Loucy (cell line): ENCODE data around the gene IL1A.

Source experiments
- H2AFZ ChIP-seq: fragments of 200-600 bp; sonication (generic); 2 replicates; pipeline ENCODE4 v1.6.0; 2016; ENCODE audit warnings: antibody characterized with exemption, mild to moderate bottlenecking, low read length, moderate library complexity
- H3F3A ChIP-seq: fragments of 200-600 bp; 2 replicates; pipeline ENCODE4 v1.6.0; 2016; ENCODE audit warnings: antibody characterized with exemption, low read depth, mild to moderate bottlenecking
- H3K27me3 ChIP-seq: fragments of 200-600 bp; sonication (generic); 2 replicates; pipeline ENCODE4 v1.6.1; 2014; ENCODE audit warnings: low read length, mild to moderate bottlenecking; ENCODE audit not compliant: insufficient read depth, poor library complexity, severe bottlenecking
- H3K36me3 ChIP-seq: fragments of 200-600 bp; sonication (generic); 2 replicates; pipeline ENCODE4 v1.6.1; 2016; ENCODE audit warnings: low read length; ENCODE audit not compliant: insufficient read depth
- H3K4me1 ChIP-seq: fragments of 200-600 bp; sonication (generic); 2 replicates; pipeline ENCODE4 v1.5.1; 2014; ENCODE audit warnings: low read length, mild to moderate bottlenecking; ENCODE audit not compliant: insufficient read depth, poor library complexity, severe bottlenecking
- H3K4me2 ChIP-seq: fragments of 200-600 bp; sonication (generic); 2 replicates; pipeline ENCODE4 v1.6.0; 2014; ENCODE audit warnings: antibody characterized with exemption, low read length, low read depth, mild to moderate bottlenecking; ENCODE audit not compliant: poor library complexity, severe bottlenecking
- H3K4me3 ChIP-seq: fragments of 200-600 bp; sonication (generic); 2 replicates; pipeline ENCODE4 v1.5.1; 2014; ENCODE audit warnings: low read length, mild to moderate bottlenecking, mixed read lengths; ENCODE audit not compliant: poor library complexity, severe bottlenecking
- H3K79me2 ChIP-seq: fragments of 200-600 bp; sonication (generic); 2 replicates; pipeline ENCODE4 v1.6.1; 2014; ENCODE audit warnings: low read length; ENCODE audit not compliant: insufficient read depth
- H3K9ac ChIP-seq: fragments of 200-600 bp; sonication (generic); 2 replicates; pipeline ENCODE4 v1.6.0; 2014; ENCODE audit warnings: mild to moderate bottlenecking, low read depth, low read length, moderate library complexity; ENCODE audit not compliant: poor library complexity, severe bottlenecking
- H3K9me2 ChIP-seq: fragments of 200-600 bp; sonication (generic); replicated peaks from 2 replicates; pipeline ENCODE4 v1.6.1; 2016; ENCODE audit warnings: low read depth, low read length, mixed read lengths
- H3K9me3 ChIP-seq: fragments of 200-600 bp; sonication (generic); 2 replicates; pipeline ENCODE4 v1.6.1; 2014; ENCODE audit warnings: mild to moderate bottlenecking, antibody characterized with exemption, low read length, low read depth; ENCODE audit not compliant: insufficient read depth
- H4K20me1 ChIP-seq: fragments of 200-600 bp; sonication (generic); 2 replicates; pipeline ENCODE4 v1.6.0; 2014; ENCODE audit warnings: antibody characterized with exemption, low read length, mild to moderate bottlenecking; ENCODE audit not compliant: insufficient read depth, poor library complexity, severe bottlenecking
- EZH2phosphoT487 ChIP-seq: fragments of 200-600 bp; IDR thresholded peaks from 2 replicates; pipeline ENCODE4 v1.6.1; 2018; ENCODE audit warnings: antibody characterized with exemption, mild to moderate bottlenecking, moderate library complexity, borderline replicate concordance
- TF ChIP-seq, protein P1 (sequence below): fragments of 200-600 bp; sonication (generic); conservative IDR thresholded peaks from 2 replicates; pipeline ENCODE4 v1.5.1; 2014; ENCODE audit warnings: mild to moderate bottlenecking, antibody characterized with exemption, low read length

The IL1A gene

DNA sequence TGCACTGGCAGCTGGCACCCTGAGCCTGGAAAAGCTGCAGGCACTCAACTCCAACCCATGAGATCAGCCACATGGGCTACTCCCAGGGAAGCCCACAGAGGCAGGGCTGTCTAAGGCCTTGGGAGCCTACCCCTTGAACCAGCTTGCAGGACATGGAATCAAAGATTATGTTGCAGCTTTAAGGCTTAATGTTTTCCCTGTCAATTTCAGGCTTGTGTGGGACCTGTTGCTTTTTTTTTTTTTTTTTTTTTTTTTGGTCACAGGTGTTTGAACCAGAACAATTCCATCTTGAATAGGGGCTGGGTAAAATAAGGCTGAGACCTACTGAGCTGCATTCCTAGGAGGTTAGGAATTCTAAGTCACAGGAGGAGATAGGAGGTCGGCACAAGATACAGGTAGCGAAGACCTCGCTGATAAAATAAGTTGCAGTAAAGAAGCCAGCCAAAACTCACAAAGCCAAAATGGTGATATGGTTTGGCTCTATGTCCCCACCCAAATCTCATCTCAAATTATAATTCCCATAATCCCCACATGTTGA, 7.5 kb upstream of the IL1A start:
- no peaks in the 10 kb centered on the region for H3K36me3 ChIP-seq
- H3K9me3 ChIP-seq: no peaks in the 10 kb centered on the region
- no peak overlapping the region for H3K9ac ChIP-seq
- H3K79me2 ChIP-seq: no peaks in the 10 kb centered on the region
- H3K4me3 ChIP-seq: no peak overlapping the region
- no peaks in the 10 kb centered on the region for H3K27me3 ChIP-seq
- TF ChIP-seq, protein P1, sequence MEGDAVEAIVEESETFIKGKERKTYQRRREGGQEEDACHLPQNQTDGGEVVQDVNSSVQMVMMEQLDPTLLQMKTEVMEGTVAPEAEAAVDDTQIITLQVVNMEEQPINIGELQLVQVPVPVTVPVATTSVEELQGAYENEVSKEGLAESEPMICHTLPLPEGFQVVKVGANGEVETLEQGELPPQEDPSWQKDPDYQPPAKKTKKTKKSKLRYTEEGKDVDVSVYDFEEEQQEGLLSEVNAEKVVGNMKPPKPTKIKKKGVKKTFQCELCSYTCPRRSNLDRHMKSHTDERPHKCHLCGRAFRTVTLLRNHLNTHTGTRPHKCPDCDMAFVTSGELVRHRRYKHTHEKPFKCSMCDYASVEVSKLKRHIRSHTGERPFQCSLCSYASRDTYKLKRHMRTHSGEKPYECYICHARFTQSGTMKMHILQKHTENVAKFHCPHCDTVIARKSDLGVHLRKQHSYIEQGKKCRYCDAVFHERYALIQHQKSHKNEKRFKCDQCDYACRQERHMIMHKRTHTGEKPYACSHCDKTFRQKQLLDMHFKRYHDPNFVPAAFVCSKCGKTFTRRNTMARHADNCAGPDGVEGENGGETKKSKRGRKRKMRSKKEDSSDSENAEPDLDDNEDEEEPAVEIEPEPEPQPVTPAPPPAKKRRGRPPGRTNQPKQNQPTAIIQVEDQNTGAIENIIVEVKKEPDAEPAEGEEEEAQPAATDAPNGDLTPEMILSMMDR: no peak
- TF ChIP-seq EZH2phosphoT487: no peak
- H2AFZ ChIP-seq: no peak overlapping the region
- H3K9me2 ChIP-seq: no peaks in the 10 kb centered on the region
- no peak overlapping the region for H3K4me2 ChIP-seq
- H4K20me1 ChIP-seq: no peaks in the 10 kb centered on the region
- peaks cover 2% of the 10 kb centered on the region for H3K4me1 ChIP-seq
- no peaks in the 10 kb centered on the region for H3F3A ChIP-seq

DNA sequence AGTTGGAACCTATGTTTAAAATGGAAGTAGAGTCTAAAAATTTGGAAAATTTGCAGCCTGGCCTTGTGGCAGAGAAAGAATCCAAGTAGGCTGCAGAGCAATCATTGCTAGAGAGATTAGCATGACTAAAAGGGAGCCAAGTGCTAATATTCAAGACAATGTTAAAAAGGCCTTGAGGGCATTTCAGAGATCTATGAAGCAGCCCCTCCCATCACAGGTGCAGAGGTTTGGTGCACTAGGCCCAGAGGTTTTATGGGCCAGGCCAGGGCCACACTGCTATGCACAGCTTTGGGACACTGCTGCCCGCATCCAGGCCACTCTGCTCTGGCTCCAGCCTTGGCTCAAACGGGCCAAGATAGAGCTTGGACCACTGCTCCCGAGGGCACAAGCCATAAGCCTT, 6.7 kb upstream of the IL1A start:
- Histone ChIP-seq H2AFZ (no peak overlapping the region), H3K4me2 (no peak overlapping the region), H3K4me1 (peaks cover 2% of the 10 kb centered on the region), H3K4me3 (no peak overlapping the region), H4K20me1 (no peaks in the 10 kb centered on the region), H3K9me3 (no peaks in the 10 kb centered on the region), H3K9me2 (no peaks in the 10 kb centered on the region), H3K27me3 (no peaks in the 10 kb centered on the region), H3K9ac (no peak overlapping the region), H3K79me2 (no peaks in the 10 kb centered on the region), H3F3A (no peaks in the 10 kb centered on the region), H3K36me3 (no peaks in the 10 kb centered on the region)
- no peak for TF ChIP-seq EZH2phosphoT487
- TF ChIP-seq, protein P1: no peak

DNA sequence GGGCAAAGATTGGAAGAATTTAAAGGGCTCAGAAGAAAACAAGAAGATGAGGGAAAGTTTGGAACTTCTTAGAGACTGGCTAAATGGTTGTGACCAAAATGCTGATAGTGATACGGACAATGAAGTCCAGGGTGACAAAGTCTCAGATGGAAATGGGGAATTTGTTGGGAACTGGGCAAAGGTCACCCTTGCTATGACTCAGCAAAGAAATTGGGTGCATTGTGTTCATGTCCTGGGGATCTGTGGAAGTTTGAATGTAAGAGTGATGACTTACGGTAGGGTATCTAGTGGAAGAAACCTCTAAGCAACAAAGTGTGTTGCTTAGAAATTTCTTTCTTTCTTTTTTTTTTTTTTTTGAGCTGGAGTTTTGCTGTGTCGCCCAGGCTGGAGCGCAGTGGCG, 6.0 kb upstream of the IL1A start:
- no peaks in the 10 kb centered on the region for H3K9me2 ChIP-seq
- no peaks in the 10 kb centered on the region for H3F3A ChIP-seq
- H3K4me1 ChIP-seq: peaks cover 2% of the 10 kb centered on the region
- no peaks in the 10 kb centered on the region for H3K9me3 ChIP-seq
- no peaks in the 10 kb centered on the region for H3K79me2 ChIP-seq
- no peak overlapping the region for H3K9ac ChIP-seq
- no peak overlapping the region for H3K4me3 ChIP-seq
- TF ChIP-seq, protein P1: no peak
- TF ChIP-seq EZH2phosphoT487: no peak
- H3K36me3 ChIP-seq: no peaks in the 10 kb centered on the region
- no peaks in the 10 kb centered on the region for H4K20me1 ChIP-seq
- H2AFZ ChIP-seq: no peak overlapping the region
- no peak overlapping the region for H3K4me2 ChIP-seq
- H3K27me3 ChIP-seq: no peaks in the 10 kb centered on the region
